IMR-90 (cell line): Measurements from ENCODE around the gene DGKE. TPM values are rescaled to one million over a fixed set of nuclear protein-coding genes. Genes with fewer than 3 reads are reported as not detected.

Source experiments
- ATAC-seq: fragments of 200-7000 bp; cut with Tn5 transposase; 2 replicates; pipeline ENCODE4 v1.9.1; 2020; ENCODE audit warnings: low read depth, mild to moderate bottlenecking, moderate library complexity
- BruUV-seq: library from RNA; stranded (reverse); fragments of 400-500 nt; replicated peaks from 2 replicates; lab custom pipeline; 2021; lab: Mats Ljungman, UMichigan
- CTCF ChIA-PET: fragments of 300-600 bp; formaldehyde crosslinking; extraction: SDS; loops from one replicate; lab custom pipeline; 2021; ENCODE audit warnings: antibody characterized with exemption; lab: Yijun Ruan, JAX
- POLR2A ChIA-PET: fragments of 300-600 bp; sonication (Branson Sonifier 250); formaldehyde crosslinking; loops from one replicate; lab custom pipeline; 2022; ENCODE audit warnings: antibody characterized with exemption; ENCODE audit not compliant: unreplicated experiment; lab: Charles Lee
- DNase-seq: peaks from one replicate; pipeline ENCODE4 v3.0.0; 2013
- H2AFZ ChIP-seq: replicated peaks from 2 replicates; pipeline ENCODE3; 2013; ENCODE audit warnings: low read length, mild to moderate bottlenecking; ENCODE audit not compliant: poor library complexity
- H2AK5ac ChIP-seq: 2 replicates; pipeline ENCODE4 v1.6.1; 2013; ENCODE audit warnings: low read depth, low read length, inconsistent platforms
- H2AK9ac ChIP-seq: replicated peaks from 2 replicates; pipeline ENCODE3; 2013; ENCODE audit warnings: mild to moderate bottlenecking, low read depth, low read length, moderate library complexity; ENCODE audit not compliant: poor library complexity
- H2BK120ac ChIP-seq: 2 replicates; pipeline ENCODE4 v1.6.1; 2013; ENCODE audit warnings: low read depth, low read length, inconsistent platforms
- H2BK15ac ChIP-seq: 3 replicates; pipeline ENCODE4 v1.6.1; 2013; ENCODE audit warnings: low read depth, low read length, inconsistent platforms
- H2BK20ac ChIP-seq: 2 replicates; pipeline ENCODE4 v1.6.1; 2013; ENCODE audit warnings: low read depth, mild to moderate bottlenecking, inconsistent platforms, low read length, moderate library complexity
- H2BK5ac ChIP-seq: 2 replicates; pipeline ENCODE4 v1.6.1; 2013; ENCODE audit warnings: mild to moderate bottlenecking, low read depth, low read length, inconsistent platforms; ENCODE audit not compliant: poor library complexity, severe bottlenecking
- H3K14ac ChIP-seq: replicated peaks from 2 replicates; pipeline ENCODE4 v1.6.1; 2013; ENCODE audit warnings: low read depth, low read length, inconsistent platforms
- H3K18ac ChIP-seq: 2 replicates; pipeline ENCODE4 v1.6.1; 2013; ENCODE audit warnings: low read depth, low read length, control low read depth
- H3K23ac ChIP-seq: 2 replicates; pipeline ENCODE4 v1.6.1; 2013; ENCODE audit warnings: low read depth, low read length, inconsistent platforms
- H3K27ac ChIP-seq: 2 replicates; pipeline ENCODE4 v1.5.1; 2013; ENCODE audit warnings: mild to moderate bottlenecking, control low read depth, low read length; ENCODE audit not compliant: insufficient read depth
- H3K27me3 ChIP-seq: 2 replicates; pipeline ENCODE4 v1.6.1; 2013; ENCODE audit warnings: low read length; ENCODE audit not compliant: control insufficient read depth, insufficient read depth
- H3K36me3 ChIP-seq: 2 replicates; pipeline ENCODE4 v1.6.1; 2013; ENCODE audit warnings: low read length, mixed read lengths; ENCODE audit not compliant: control insufficient read depth, insufficient read depth
- H3K4ac ChIP-seq: 2 replicates; pipeline ENCODE4 v1.6.1; 2013; ENCODE audit warnings: low read depth, low read length, inconsistent platforms
- H3K4me1 ChIP-seq: 2 replicates; pipeline ENCODE4 v1.6.1; 2013; ENCODE audit warnings: low read length, mixed read lengths; ENCODE audit not compliant: control insufficient read depth, insufficient read depth
- H3K4me2 ChIP-seq: 2 replicates; pipeline ENCODE4 v1.6.1; 2013; ENCODE audit warnings: low read depth, mild to moderate bottlenecking, control low read depth, low read length, moderate library complexity
- H3K4me3 ChIP-seq: 2 replicates; pipeline ENCODE4 v1.5.1; 2013; ENCODE audit warnings: low read depth, mild to moderate bottlenecking, control low read depth, low read length, moderate library complexity; ENCODE audit not compliant: insufficient read depth
- H3K56ac ChIP-seq: 2 replicates; pipeline ENCODE4 v1.6.1; 2013; ENCODE audit warnings: low read length, inconsistent platforms; ENCODE audit not compliant: insufficient read depth; ENCODE audit errors: extremely low read depth
- H3K79me1 ChIP-seq, 2 experiments: 2 replicates each; pipeline ENCODE4 v1.6.1; 2013; ENCODE audit warnings: low read length in 2 of 2, inconsistent platforms in 1 of 2, low read depth in 1 of 2
- H3K9ac ChIP-seq: 2 replicates; pipeline ENCODE4 v1.6.1; 2013; ENCODE audit warnings: low read depth, low read length, control low read depth
- H3K9me1 ChIP-seq: 2 replicates; pipeline ENCODE4 v1.6.1; 2013; ENCODE audit warnings: low read length, inconsistent platforms; ENCODE audit not compliant: insufficient read depth
- H3K9me3 ChIP-seq: 2 replicates; pipeline ENCODE4 v1.6.1; 2013; ENCODE audit warnings: low read length; ENCODE audit not compliant: control insufficient read depth, insufficient read depth
- H4K20me1 ChIP-seq: 2 replicates; pipeline ENCODE4 v1.6.1; 2013; ENCODE audit warnings: low read length, inconsistent platforms; ENCODE audit not compliant: insufficient read depth
- H4K5ac ChIP-seq: 2 replicates; pipeline ENCODE4 v1.6.1; 2013; ENCODE audit warnings: mild to moderate bottlenecking, low read depth, low read length, control low read depth
- H4K8ac ChIP-seq, 2 experiments: 2 replicates each; pipeline ENCODE4 v1.6.1; 2013; ENCODE audit warnings: low read depth in 2 of 2, low read length in 2 of 2, control low read depth in 1 of 2, inconsistent platforms in 1 of 2
- H4K91ac ChIP-seq: 2 replicates; pipeline ENCODE4 v1.6.1; 2013; ENCODE audit warnings: low read depth, low read length, inconsistent platforms; ENCODE audit not compliant: insufficient read depth
- CHD1 ChIP-seq: IDR thresholded peaks from 2 replicates; pipeline ENCODE4 v1.6.1; 2012; ENCODE audit warnings: low read depth, low read length, improper control_type of control experiment
- MAFK ChIP-seq: IDR thresholded peaks from 2 replicates; pipeline ENCODE4 v1.6.1; 2012; ENCODE audit warnings: low read depth, low read length, improper control_type of control experiment
- NFE2L2 ChIP-seq: fragments of 150-350 bp; IDR thresholded peaks from 2 replicates; pipeline ENCODE4 v1.6.1; 2016; ENCODE audit warnings: low read depth, mild to moderate bottlenecking, low read length
- POLR2A ChIP-seq: IDR thresholded peaks from 2 replicates; pipeline ENCODE4 v1.6.1; 2012; ENCODE audit warnings: mild to moderate bottlenecking, low read depth, low read length
- RAD21 ChIP-seq: IDR thresholded peaks from 2 replicates; pipeline ENCODE4 v1.6.1; 2012; ENCODE audit warnings: low read length, improper control_type of control experiment
- RFX5 ChIP-seq: IDR thresholded peaks from 2 replicates; pipeline ENCODE4 v1.8.0; 2012; ENCODE audit warnings: low read depth, mild to moderate bottlenecking, low read length, moderate library complexity
- USF2 ChIP-seq: fragments of 150-350 bp; IDR thresholded peaks from 2 replicates; pipeline ENCODE4 v1.6.1; 2017; ENCODE audit warnings: mild to moderate bottlenecking, antibody characterized with exemption, low read length, low read depth
- WGBS, 2 experiments: methylation state at CpG; one replicate each; pipeline versions ENCODE4 v1.1.5 to v1.1.7; 2013; ENCODE audit warnings: missing lambda C conversion rate in 2 of 2; ENCODE audit not compliant: insufficient read length in 1 of 2; ENCODE audit errors: extremely low coverage in 2 of 2; 5-methylcytosine and 5-hydroxymethylcytosine counted together
- dilution Hi-C: fragments of 300-500 bp; cut with HindIII; formaldehyde crosslinking; loops from one replicate; pipeline ENCODE4 v1.14.3; 2018; ENCODE audit warnings: low sequenced_read_pairs; ENCODE audit not compliant: unreplicated experiment
- in situ Hi-C: fragments of 300-500 bp; cut with MboI; formaldehyde crosslinking; loops from 3 replicates; pipeline ENCODE4 v1.14.3; 2019; ENCODE audit warnings: low sequenced_read_pairs, inconsistent platforms, mixed read lengths
- intact Hi-C: fragments of 100-400 bp; cut with micrococcal nuclease; formaldehyde crosslinking; loops from 2 replicates; pipeline ENCODE4 v1.10.0; 2022
- polyA plus RNA-seq, 3 experiments: library from polyadenylated mRNA; depleted of rRNA; stranded (reverse); fragments of >200 nt; gene quantifications; 2 replicates each; pipeline ENCODE4 v1.2.3, GENCODE V29; 2012; ENCODE audit warnings: low replicate concordance in 1 of 3
- total RNA-seq: library from RNA; depleted of rRNA; stranded (reverse); fragments of >200 nt; gene quantifications from 2 replicates; pipeline ENCODE4 v1.2.3, GENCODE V29; 2012

Gene DGKE
- total and polyA plus RNA-seq, 2 of the 4 experiments (the other 2 are of a cell fraction), result 3.9 to 5.0 TPM

GRCh38 chr17:56868716-56869115, 34.8 kb downstream of the DGKE start:
- Histone ChIP-seq H3K4me3 (no peak overlapping the region), H4K91ac (no peak overlapping the region), H2BK5ac (no peak overlapping the region), H3K23ac (no peak overlapping the region), H4K5ac (no peak overlapping the region), H3K9me1 (peaks cover 5% of the 10 kb centered on the region; the same call in 1 of the 2 replicates), H4K8ac (no peak overlapping the region), H3K27ac (no peak overlapping the region), H2AK5ac (no peak overlapping the region), H3K9me3 (no peaks in the 10 kb centered on the region), H4K20me1 (no peaks in the 10 kb centered on the region), H3K14ac (no peak overlapping the region), H2AK9ac (no peak overlapping the region), H3K36me3 (peaks cover 2% of the 10 kb centered on the region; the same call in 1 of the 2 replicates), H3K79me1 (no peaks in the 10 kb centered on the region), H2BK20ac (no peak overlapping the region), H3K4ac (no peak overlapping the region), H3K18ac (no peak overlapping the region), H2AFZ (no peak overlapping the region), H3K4me1 (peaks cover 4% of the 10 kb centered on the region), H3K56ac (no peak overlapping the region), H3K27me3 (no peaks in the 10 kb centered on the region), H3K4me2 (no peak overlapping the region), H2BK120ac (no peak overlapping the region), H3K9ac (no peak overlapping the region), H2BK15ac (no peak overlapping the region)
- no peak for DNase-seq
- ATAC-seq, result no peak
- BruUV-seq, result no TSS peak
- TF ChIP-seq NFE2L2 (no peak), MAFK (no peak), POLR2A (no peak), RAD21 (no peak), CHD1 (no peak), USF2 (no peak), RFX5 (no peak)
- intact Hi-C loops, result no loop called here
- in situ Hi-C loops, result no loop called here
- no CpG with 5 or more reads among the region's 3 CpGs for WGBS, 2 experiments
- POLR2A ChIA-PET, result no interaction called here
- CTCF ChIA-PET, result interaction anchor here (0.7 kb wide), 1 partner anchor 49 kb away, joined by 3 read pairs; no protein-coding TSS in a partner anchor
- dilution Hi-C loops, result no loop called here
